HTR-8/SVneo (cell line): ENCODE measurements around the gene NES.

Source experiments
- DNase-seq: peaks from one replicate; pipeline ENCODE4 v3.0.0; 2011; ENCODE audit warnings: low spot score, mixed read lengths; ENCODE audit not compliant: insufficient read length
- FAIRE-seq: peaks from 2 replicates; lab custom pipeline; 2011; peaks lifted over from hg19 to GRCh38; lab: Jason Lieb, UNC

Gene NES

DNA sequence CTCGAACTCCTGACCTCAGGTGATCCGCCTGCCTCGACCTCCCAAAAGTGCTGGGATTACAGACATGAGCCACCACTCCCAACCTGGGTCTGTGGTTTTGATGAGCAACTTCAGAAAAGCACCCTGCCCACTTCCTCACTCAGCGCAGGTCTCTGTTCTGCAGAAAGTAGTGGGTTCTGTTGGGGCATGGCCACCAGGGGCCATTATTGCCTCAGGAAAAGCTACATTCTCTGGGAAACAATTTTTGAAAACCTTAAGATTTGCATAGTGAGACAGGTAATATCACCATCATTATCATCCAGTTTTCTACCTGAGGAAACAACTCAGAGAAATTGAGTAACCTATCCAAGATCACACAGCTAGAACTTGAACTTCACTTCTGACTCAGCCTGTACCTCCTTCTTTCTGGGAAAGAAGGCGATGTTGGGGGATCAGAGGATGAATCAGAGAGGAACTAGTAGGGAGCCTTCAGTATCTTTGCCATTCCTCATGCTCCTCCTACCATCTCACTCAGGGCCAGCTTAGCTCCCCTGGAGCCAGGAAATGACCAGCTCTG is 7.1 kb upstream of the NES start:
- no peak for DNase-seq
- FAIRE-seq: no peak

DNA sequence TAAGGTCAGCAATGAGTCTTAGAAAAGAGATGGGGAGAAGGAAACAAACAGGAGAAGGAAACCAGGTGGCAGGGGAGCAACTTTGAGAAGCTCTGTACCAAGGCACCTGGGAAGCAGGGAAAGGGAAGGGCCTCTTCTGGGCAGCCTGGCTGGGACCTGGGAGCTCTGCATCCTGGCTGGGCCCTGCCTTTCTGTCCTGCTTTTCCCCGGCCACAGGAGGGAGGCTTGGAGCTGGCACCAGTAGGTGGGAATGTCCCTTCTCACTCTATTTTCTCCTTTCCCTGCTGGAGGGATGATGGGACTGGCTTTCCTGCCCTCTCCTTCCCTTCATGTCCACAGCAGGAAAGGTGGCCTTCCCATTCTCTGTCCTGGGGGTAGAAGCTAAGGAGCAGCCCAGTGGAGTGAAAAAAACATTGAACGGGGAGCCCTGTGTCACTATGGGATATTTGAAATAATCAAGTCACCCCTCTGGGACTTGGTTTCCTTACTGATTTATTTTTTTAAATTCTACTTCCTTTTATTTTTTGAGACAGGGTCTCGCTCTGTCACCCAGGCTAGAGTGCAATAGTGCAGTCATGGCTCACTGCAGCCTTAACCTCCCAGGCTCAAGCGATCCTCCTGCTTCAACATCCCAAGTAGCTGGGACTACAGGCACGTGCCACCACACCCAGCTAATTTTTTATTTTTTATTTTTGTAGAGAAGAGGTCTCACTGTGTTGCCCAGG is 5.1 kb upstream of the NES start:
- DNase-seq: no peak
- no peak for FAIRE-seq

DNA sequence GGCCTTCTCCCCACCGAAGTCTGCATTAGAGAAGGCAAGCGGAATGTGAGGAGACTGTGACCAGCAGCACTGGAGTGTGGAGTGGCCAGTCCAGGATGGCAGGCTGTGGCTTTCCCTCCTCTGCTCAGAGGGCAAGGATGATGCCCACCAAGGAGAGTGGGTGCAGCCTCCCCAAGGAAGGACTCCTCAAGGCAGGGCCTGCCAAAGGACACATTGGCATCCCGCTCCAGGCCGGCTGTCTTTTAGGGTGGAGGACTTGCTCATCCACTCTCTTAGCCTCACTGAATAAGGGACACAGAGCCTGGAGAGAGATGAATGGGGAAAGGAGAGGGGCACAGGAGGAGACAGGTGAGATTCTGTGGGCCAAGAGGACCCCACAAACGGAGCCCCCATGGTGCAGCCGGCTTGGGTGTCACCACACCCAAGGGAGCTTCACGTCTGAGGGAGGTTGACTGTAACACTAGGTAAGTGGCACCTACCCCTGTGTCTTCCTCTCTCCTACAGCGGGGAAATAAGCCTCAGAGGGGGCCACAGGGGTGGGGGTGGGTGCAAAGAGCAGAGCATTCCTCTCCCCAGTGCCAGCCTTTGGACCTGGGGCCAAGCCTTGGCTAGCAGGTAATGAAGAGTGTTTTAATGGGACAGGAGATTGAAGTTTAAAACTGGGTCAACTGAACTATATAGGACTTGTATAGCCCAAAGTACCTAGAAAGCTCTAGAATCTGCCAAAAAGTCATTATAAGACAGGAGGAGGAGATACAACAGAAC is 4.2 kb upstream of the NES start:
- FAIRE-seq: no peak

DNA sequence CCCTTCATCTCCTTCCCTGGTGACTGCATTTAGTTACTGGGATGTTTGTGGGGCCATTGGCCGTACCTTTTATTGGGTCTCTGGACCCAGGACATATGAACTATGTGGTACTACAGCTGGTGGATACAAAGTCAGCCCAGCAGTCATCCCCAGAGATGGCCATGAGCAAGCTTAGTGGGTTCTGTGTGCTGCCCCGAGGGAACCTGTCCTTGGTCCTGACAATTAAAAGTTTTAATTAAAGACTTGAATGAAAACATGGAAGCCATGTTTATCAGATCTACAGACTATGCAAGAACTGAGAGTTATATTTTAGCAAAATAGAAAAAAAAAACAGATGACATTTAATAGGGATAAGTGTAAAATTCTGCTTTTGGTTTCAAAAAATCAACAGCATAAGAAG is 2.8 kb upstream of the NES start:
- DNase-seq (no peak), FAIRE-seq (no peak)

More for the DNA sequence above, 4.2 kb upstream of the NES start:
- DNase-seq: no peak

DNA sequence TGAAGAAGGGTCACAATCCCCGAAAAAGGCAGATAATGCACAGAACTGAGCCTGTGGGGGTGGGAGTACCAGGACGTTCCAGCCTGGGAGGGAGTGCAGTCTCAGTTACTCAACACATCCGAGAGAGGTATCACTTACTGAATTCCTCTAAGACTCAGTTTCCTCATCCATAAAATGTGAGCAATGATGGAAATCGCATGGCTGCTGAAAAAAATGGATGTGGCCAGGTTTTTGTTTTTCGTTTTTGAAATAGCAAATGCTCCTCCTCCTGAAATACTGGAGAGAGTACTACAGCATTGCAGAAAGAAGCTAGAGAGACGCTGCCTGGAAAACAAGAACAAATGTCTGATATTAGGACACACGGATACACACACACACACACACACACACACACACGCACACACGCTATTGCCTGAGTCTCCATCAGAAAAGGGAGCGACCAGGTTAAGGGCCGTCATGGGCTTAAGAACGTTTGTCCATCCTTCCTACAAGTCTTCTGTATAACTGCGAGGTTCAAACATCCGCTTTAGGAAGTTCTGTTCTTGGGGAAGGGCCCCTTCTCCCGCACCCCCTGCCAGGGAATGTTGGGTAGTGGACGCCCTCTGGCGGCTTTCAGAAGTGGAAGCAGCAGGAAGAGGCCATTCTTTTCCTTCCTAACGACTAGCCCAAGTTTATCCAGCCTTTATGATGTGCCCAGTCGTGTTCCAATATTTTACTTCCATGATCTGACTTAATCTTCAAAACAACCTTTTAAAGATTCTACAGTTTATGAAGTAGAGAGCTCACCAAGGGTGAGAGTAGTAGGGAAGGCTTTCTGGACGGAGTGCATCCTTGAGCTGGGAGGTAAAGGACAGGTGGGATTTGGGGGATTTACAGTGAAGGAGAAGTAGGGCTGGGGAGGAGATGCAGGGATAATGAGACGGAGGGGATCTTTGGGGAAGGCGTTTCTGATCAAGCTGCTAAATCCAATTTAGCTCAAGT is 699 bp upstream of the NES start:
- FAIRE-seq (peak; percentile 57), DNase-seq (peak; percentile 63)

DNA sequence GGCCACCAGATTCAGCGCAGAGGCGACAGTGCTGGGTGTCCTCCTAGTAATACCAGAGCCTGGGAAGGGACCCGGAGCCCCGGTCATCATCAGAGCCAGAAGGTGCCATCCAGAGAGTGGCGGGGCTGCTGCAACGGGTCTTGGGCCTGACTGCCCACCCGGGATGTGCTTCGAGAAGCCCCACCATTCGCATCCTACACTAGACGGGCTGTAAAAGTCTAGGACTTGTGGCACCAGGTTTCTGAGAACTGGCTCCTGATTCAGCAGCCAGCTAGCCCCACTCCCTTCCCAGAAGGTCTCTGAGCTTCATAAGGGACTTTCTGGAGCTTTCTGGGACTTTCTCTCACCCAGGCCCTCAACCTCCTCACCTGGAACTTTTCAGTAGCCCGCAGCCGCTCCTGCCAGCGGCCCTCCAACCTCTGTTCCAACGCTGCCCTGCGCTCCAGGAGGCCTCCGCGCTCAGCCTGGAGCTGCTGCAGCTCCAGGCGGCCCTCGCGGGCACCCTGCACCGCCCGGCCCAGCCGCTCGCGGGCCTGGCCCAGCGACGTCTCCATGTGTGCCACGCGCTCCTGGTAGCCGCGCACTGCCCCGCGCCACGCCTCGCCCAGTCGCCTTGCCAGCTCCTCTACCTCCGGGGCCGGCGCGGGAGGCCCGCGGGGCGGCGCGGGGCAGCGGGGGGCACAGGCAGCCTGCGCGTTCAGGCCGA is 940 bp downstream of the NES start:
- FAIRE-seq: no peak

DNA sequence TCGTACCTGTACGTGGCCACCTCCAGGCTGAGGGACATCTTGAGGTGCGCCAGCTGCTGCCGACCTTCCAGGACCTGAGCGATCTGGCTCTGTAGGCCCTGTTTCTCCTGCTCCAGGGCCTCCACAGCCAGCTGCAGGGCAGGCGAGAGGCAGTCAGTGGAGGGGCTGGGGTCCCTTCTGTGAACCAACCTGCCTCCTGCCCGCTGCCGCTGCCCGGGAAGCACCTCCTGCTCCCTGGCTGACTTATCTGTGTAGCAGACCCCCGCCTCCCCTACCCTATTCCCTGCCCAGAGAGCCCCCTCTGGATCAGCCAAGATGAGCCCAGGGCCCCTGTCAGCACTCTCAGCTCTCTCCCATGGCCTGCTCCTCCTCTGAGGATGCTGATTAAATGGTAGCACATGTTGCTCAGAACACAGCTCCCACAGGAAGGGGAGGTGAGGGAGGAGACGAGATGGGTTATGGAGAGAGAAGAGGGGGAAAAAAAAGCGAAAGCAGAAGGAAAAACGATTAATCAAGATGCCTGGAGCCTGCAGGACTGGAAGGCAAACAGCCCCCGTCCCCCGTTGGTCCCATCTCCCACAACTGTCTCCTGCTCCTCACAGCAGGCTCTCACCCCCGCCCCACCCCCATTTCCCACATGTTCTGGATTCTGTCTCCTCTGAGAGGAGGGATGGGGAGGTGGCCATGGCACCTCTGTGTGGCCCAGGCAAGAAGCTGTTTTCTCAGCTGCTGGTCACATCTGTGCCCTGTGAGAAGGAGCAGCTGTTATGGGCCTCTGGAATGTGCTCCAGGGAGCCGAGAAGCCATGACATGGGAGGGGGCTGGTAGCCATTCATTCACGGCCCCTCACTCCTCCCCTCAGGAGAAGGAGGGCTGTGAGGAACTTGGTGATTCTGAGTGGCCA is 1.7 kb downstream of the NES start:
- DNase-seq (no peak), FAIRE-seq (no peak)

More for the DNA sequence above, 940 bp downstream of the NES start:
- no peak for DNase-seq

DNA sequence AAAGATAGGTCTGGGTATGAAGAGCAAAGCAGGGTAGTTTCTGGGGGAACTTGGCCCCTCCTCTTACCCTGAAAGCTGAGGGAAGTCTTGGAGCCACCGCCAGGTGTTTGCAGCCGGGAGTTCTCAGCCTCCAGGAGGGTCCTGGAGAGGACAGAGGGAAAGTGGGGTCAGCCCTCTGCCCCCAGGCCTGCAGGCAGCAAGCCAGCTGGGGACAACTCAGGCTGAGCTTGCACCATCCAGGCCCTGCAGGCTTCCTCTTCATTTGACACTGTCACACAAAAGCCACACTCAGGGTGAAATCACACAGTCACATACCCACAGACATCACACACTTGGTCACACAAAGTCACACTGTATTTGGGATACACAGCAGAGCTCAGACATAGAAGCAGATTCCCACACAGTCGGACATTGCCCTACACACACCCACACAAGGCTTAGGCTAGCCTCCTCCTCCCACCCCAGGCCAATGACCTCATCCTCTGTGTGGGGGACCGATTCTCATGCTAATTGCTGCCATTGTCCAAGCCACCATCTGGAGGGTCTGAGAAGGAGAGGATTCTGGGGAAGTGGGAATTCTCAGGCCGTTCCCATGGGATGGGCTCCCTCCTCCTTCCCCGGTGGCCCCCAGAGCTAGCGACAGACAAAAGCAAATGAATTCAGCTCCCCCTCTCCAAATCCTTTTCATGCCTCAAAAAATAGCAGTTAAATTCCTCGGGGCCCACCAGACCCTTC is 3.7 kb downstream of the NES start:
- DNase-seq (no peak), FAIRE-seq (no peak)

DNA sequence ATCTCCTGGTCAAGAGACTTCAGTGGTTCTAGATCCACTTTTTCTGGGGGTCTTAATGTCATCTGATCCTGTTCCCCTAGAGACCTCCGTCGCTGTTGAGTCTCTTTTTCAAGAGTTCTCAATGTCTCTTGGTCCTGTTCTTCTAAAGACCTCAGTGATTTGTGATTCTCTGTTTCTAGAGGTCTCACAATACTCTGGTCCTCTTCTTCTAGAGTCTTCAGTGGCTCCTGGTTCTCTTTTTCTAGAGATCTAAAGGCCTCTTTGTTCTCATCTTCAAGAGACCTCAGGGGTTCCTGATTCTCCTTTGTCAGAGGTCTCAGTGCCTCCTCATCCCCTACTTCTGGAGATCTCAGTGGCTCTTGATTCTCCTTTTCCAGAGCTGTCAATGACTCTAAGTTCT is 5.4 kb downstream of the NES start:
- FAIRE-seq (no peak), DNase-seq (no peak)

DNA sequence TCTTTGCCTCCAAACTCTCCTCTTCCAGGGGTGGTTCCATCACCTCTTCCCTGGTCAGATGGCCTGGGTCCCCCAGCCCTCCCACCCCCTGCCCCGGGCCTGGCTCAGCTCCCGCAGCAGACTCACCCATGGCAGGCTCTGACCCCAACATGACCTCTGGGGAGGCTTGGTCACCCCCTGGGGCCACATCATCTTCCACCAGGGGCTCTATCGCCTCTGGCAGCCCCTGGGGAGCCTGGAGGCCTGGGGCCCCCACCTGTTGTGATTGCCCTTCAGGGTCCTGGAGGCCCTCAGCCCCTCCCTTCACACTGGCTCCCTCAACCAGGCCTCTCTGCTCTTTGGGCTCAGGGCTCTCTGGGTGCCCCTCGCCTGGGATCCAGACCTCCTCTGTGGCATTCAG is 6.4 kb downstream of the NES start:
- no peak for DNase-seq
- no peak for FAIRE-seq

DNA sequence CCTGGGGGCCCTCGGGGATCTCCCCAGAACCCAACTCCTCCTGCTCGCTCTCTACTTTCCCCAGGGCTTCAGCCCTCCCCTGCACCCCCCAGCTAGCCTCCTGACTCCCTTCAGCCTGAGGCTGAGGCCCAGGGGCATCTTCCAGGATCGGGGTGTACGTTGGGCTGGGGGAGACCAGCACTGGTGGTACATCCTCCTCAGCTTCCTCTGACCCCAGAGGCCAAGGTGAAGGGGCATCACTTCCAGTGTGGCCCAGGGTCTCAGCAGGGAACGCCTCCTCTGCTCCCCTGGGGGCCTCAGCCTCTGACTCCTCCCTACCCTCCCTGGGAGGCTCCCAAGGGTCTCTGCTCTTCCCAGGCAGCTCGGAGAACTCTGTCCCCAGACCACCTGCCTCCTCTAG is 6.8 kb downstream of the NES start:
- DNase-seq (no peak), FAIRE-seq (no peak)

DNA sequence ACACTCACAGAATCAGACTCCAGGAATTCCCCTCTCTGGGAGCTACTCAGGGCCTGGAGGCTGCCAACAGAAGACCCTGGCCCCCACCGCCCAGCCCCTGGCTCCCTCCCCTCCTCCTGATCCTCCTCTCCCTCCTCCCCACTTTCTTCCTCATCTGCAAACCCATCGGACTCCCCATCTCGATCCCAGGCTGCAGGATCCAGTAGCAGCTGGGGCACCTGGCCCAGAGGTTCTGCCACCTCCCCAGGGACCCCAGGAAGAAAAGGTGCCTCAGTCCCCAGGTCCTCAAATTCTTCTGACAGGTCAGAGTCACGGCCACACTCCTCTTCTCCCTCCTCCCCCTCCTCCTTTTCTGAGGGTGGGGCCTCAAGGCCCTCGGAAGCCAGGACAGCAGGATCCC is 7.4 kb downstream of the NES start:
- no peak for DNase-seq
- no peak for FAIRE-seq

DNA sequence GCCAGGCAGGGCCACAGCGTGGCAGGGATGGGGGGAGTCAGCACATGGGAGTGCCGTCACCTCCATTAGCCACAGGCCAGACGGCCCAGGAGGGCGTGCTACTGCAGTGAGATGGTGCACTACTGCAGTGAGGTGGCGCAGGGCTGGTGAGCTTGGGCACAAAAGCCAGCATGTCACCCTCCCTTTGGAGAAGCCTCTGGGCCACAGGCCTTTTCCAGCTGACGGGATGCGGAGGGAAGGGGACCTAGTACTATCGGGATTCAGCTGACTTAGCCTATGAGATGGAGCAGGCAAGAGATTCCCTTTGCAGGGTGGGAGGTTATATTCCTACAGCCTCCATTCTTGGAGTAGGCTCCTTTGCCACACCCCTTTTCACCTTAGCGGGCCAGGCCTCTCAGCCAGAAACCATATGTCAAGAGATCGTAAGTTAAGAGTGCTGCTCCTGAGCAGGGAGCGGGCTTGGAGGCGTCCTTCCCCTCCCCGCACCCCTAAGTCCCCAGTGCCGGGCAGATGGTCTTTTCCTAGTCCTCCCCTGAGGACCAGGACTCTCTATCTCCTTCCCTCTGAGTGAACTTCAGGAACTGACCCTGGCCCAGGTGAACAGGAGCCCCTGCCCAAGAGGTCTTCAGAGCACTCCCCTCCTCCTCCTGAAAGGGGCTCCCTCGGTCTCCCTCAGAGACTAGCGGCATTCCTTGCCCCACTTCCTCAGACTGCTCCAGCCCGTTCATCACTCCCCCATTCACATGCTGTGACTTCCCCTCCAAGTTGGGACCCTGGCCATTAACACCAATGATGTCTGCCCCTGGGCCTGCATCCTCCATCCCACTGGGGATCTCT is 8.2 kb downstream of the NES start:
- FAIRE-seq (no peak), DNase-seq (no peak)

DNA sequence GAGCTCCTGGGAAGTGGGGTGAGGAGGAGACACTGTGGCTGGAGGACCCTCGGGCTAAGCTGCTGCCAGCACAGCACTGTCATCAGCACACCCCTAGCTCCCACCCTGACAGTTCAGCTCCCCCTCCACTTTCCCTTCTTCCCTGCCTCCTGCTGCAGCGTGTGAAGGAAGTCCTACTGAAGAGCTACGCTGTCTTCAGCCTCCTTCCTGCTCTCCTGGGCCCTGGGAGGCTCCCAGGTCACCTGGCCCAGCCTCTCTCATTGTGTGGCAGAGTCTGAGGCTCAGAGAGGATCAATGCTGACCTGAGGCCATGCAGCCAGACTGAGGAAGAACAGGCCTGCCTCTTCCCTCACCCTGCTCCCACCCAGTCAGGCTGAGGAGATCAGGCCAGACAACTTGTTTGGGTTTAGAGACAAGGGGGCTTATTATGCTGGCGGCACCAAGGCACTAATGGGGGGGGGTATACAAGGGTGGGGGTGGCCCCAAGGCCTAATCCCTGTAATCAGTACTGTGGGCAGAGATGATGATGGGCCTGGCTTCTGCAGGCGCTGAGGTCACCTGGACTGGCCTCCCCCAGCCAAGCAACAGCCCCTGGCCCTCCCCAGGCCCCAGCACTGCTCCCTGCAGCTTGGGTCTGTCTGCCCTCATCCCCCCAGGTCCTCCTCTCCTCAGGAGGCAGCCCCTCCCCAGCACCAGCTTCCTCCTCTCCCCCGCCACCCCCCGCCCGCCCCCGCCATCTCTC is 9.1 kb downstream of the NES start:
- no peak for FAIRE-seq

DNA sequence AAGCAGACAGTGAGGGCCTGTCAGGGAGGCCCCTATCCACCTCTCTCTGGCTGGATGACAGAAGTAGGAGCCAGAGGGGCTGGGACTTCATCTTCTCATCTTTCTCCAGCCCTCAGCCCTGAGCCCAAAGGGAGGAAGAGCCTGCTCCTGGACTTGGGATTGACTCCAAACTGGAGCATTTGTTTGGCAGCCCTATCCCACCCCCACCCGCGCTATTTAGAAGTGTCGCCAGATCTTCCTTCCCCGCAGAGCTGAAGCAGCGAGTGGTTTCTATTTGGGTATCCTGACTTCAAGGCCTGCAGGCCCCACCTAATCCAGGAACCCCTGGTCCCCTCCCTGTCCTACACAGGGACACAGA is 9.6 kb downstream of the NES start:
- no peak for DNase-seq
- FAIRE-seq: no peak

More for the DNA sequence above, 9.1 kb downstream of the NES start:
- no peak for DNase-seq

DNA sequence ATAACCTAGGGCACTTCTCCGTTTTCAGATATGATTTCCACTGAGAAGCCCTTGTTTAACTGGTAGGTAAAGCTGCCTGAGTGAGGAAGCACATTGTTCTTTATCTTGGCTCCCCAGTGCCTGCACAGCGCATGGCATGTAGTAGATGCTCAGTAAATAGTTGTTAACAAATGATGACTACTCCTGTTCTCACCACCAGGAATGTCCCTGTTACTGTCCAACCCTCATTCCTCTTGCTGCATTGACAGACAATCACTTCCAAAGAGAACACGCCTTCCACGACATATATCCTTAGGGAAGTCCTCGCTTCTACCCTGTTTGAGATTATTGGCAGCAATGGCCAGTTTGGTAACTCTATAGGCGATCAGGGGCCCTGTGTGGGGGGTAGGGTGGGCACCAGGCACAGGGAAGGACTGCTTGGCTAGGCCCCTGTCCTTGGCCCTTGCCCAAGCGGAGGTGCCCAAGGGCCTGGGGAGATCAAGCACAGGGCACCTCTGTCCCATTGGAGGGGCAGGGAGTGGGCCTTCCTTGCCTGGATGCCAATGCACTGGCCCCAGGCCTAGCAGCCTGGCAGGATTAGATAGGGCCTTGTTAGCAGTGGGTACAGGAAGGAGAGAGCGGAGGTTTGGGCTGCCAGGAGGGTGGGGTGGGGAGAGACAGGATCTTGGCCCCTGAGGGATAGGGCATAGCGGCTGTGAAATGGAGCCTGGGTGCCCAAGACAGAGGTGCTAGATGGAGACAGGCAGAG is 10.2 kb downstream of the NES start:
- no peak for FAIRE-seq
- DNase-seq: no peak
